ENCODE data around the gene CDK16.

CDK16 gene

DNA sequence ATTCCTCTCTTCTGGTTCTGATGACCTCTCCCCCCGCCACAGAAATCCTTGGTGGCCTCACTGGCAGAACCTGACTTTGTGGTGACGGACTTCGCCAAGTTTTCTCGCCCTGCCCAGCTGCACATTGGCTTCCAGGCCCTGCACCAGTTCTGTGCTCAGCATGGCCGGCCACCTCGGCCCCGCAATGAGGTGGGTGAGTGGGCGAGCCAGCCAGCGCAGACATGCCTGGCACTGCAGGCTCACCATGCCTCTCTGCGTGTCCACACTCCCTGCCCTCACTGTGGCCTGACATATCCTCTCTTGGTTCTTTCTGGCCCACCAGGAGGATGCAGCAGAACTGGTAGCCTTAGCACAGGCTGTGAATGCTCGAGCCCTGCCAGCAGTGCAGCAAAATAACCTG is 16.2 kb upstream of the CDK16 start:
- Histone ChIP-seq H3K36me3 (ENCODE audit: control insufficient read depth, insufficient read depth, low read length) (peaks cover 58% of the 10 kb centered on the region), H3K4me3 (replicated peaks; ENCODE audit: low read depth, low read length) (no peak overlapping the region), H3K27me3 (replicated peaks; ENCODE audit: control insufficient read depth, insufficient read depth, low read length) (no peaks in the 10 kb centered on the region)
- DNase-seq (ENCODE audit: extremely low read depth, insufficient read length) = no peak
- TF ChIP-seq, protein P1, sequence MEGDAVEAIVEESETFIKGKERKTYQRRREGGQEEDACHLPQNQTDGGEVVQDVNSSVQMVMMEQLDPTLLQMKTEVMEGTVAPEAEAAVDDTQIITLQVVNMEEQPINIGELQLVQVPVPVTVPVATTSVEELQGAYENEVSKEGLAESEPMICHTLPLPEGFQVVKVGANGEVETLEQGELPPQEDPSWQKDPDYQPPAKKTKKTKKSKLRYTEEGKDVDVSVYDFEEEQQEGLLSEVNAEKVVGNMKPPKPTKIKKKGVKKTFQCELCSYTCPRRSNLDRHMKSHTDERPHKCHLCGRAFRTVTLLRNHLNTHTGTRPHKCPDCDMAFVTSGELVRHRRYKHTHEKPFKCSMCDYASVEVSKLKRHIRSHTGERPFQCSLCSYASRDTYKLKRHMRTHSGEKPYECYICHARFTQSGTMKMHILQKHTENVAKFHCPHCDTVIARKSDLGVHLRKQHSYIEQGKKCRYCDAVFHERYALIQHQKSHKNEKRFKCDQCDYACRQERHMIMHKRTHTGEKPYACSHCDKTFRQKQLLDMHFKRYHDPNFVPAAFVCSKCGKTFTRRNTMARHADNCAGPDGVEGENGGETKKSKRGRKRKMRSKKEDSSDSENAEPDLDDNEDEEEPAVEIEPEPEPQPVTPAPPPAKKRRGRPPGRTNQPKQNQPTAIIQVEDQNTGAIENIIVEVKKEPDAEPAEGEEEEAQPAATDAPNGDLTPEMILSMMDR (IDR thresholded peaks at IDR 0.05; ENCODE audit: insufficient read depth, low read length, poor library complexity, severe bottlenecking) = no peak

DNA sequence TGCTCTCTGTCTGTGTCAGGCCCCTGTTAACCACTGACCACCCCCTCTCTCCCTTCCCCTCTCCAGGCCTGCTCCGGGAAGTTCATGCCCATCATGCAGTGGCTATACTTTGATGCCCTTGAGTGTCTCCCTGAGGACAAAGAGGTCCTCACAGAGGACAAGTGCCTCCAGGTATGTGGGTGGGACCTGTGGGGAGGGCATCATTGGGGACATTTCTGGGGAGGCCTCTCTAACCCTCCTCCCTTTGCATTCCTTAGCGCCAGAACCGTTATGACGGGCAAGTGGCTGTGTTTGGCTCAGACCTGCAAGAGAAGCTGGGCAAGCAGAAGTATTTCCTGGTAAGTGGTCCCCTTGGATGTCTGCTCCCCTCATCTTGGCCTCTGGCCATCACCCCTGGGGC is 15.6 kb upstream of the CDK16 start:
- DNase-seq (ENCODE audit: extremely low read depth, insufficient read length) = no peak
- peaks cover 63% of the 10 kb centered on the region for H3K36me3 ChIP-seq (ENCODE audit: control insufficient read depth, insufficient read depth, low read length)

DNA sequence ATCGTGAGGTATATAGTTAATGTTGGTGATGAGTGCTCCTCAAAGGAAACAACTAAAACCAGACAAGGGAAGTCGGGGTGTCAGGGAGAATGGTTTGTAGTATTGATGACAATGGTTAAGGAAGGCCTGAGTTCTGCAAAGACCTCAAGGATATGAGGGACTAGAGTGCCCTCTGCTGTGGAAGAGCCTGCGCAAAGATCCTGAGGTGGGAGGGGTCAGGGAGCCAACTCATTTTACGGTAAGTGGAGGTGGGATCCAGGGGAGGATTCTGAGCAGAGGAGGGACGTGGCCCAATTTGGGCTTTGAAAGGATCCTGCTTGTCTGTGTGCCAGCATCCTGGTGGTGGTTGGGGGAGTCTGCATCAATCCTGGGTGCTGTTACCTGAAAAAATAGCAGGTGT is 13.5 kb upstream of the CDK16 start:
- TF ChIP-seq, protein P1 (IDR thresholded peaks at IDR 0.05; ENCODE audit: insufficient read depth, low read length, poor library complexity, severe bottlenecking) = no peak
- no peak for DNase-seq (ENCODE audit: extremely low read depth, insufficient read length)
- Histone ChIP-seq H3K36me3 (ENCODE audit: control insufficient read depth, insufficient read depth, low read length) (peaks cover 69% of the 10 kb centered on the region), H3K4me3 (replicated peaks; ENCODE audit: low read depth, low read length) (no peak overlapping the region), H3K27me3 (replicated peaks; ENCODE audit: control insufficient read depth, insufficient read depth, low read length) (no peaks in the 10 kb centered on the region)

More for the DNA sequence above, 15.6 kb upstream of the CDK16 start:
- TF ChIP-seq, protein P1 (IDR thresholded peaks at IDR 0.05; ENCODE audit: insufficient read depth, low read length, poor library complexity, severe bottlenecking) = no peak
- no peak overlapping the region for H3K4me3 ChIP-seq (replicated peaks; ENCODE audit: low read depth, low read length)
- no peaks in the 10 kb centered on the region for H3K27me3 ChIP-seq (replicated peaks; ENCODE audit: control insufficient read depth, insufficient read depth, low read length)

DNA sequence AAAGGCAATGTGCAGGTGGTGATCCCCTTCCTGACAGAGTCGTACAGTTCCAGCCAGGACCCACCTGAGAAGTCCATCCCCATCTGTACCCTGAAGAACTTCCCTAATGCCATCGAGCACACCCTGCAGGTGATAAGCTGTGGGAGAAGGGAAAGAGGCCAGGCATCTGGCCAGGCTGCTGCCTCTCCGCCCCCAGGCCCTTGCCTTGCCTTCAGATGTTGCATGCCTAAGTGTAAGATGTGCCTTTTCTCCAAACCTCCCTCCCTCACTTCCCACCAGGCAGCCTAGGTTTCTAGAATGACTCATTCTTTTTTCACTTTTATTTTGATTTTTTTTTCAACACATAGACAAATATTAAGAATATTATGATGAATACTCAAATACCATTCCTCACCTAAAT is 12.2 kb upstream of the CDK16 start:
- peaks cover 66% of the 10 kb centered on the region for H3K36me3 ChIP-seq (ENCODE audit: control insufficient read depth, insufficient read depth, low read length)
- no peak overlapping the region for H3K4me3 ChIP-seq (replicated peaks; ENCODE audit: low read depth, low read length)
- TF ChIP-seq, protein P1 (IDR thresholded peaks at IDR 0.05; ENCODE audit: insufficient read depth, low read length, poor library complexity, severe bottlenecking) = no peak
- no peak for DNase-seq (ENCODE audit: extremely low read depth, insufficient read length)
- H3K27me3 ChIP-seq (replicated peaks; ENCODE audit: control insufficient read depth, insufficient read depth, low read length) = no peaks in the 10 kb centered on the region

DNA sequence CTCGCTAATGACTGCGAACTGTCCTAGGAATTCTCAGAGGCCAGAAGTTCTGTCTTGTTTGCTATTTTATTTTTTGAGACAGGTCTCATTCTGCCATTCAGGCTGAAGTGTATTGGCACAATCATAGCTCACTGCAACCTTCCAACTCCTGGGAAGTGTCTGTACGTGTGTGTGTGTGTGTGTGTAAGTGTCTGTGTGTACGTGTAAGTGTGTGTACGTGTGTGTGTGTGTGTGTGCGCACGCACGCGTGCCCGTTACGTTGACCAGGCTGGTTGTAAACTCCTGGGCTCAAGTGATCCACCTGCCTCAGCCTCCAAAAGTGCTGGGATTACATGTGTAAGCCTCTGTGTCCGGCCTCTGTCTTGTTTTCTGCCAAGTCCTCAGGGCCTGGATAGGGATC is 10.4 kb upstream of the CDK16 start:
- DNase-seq (ENCODE audit: extremely low read depth, insufficient read length) = no peak
- no peak overlapping the region for H3K4me3 ChIP-seq (replicated peaks; ENCODE audit: low read depth, low read length)
- TF ChIP-seq, protein P1 (IDR thresholded peaks at IDR 0.05; ENCODE audit: insufficient read depth, low read length, poor library complexity, severe bottlenecking) = no peak
- H3K36me3 ChIP-seq (ENCODE audit: control insufficient read depth, insufficient read depth, low read length) = peaks cover 61% of the 10 kb centered on the region
- no peaks in the 10 kb centered on the region for H3K27me3 ChIP-seq (replicated peaks; ENCODE audit: control insufficient read depth, insufficient read depth, low read length)

Data from GM06990 (cell line).